Spleen (tissue), 7 donors: ENCODE results near the gene GLA.

Source experiments
- POLR2AphosphoS5 ChIP-seq, 3 donors: sonication (generic); formaldehyde crosslinking; IDR thresholded peaks; one replicate each; pipeline ENCODE4 v1.5.1; 2017; ENCODE audit warnings: antibody characterized with exemption in 3 of 3
- TF ChIP-seq, protein P1 (sequence below), 11 experiments: fragments of 200-600 bp in 7 of 11; fragments of 450-650 bp in 4 of 11; sonication (generic) in 4 of 11; IDR thresholded peaks in 8 of 11; conservative IDR thresholded peaks in 3 of 11; 1 replicate in 7 of 11; 2 replicates in 4 of 11; pipeline versions ENCODE4 v1.4.0 to v1.8.0; 2016 to 2021; ENCODE audit warnings: antibody characterized with exemption in 11 of 11, inconsistent platforms in 4 of 11, mild to moderate bottlenecking in 1 of 11
- donor health status: DM: no; HTN: no; CAD: no; lungs with moderate emphysema.
- donor health status: DM: no; HTN: no; CAD: no.
- donor health status: DM: no; HTN: no; CAD: no.

- TF ChIP-seq, protein P1, sequence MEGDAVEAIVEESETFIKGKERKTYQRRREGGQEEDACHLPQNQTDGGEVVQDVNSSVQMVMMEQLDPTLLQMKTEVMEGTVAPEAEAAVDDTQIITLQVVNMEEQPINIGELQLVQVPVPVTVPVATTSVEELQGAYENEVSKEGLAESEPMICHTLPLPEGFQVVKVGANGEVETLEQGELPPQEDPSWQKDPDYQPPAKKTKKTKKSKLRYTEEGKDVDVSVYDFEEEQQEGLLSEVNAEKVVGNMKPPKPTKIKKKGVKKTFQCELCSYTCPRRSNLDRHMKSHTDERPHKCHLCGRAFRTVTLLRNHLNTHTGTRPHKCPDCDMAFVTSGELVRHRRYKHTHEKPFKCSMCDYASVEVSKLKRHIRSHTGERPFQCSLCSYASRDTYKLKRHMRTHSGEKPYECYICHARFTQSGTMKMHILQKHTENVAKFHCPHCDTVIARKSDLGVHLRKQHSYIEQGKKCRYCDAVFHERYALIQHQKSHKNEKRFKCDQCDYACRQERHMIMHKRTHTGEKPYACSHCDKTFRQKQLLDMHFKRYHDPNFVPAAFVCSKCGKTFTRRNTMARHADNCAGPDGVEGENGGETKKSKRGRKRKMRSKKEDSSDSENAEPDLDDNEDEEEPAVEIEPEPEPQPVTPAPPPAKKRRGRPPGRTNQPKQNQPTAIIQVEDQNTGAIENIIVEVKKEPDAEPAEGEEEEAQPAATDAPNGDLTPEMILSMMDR (IDR thresholded peaks at IDR 0.05 in 8 of 11, conservative IDR thresholded peaks at IDR 0.05 in 3 of 11), result no peak
- no peak for TF ChIP-seq POLR2AphosphoS5 (IDR thresholded peaks at IDR 0.05)
These were observed 47.8 kb downstream of the GLA start for GRCh38 chrX:101359966-101360365.
